Stimulated activated naive CD4-positive, alpha-beta T cell (primary cell): ENCODE results near the gene ARL5A.
"Not testable (repeated sequence)": the region's sequence is repeated elsewhere in the genome, so short reads cannot be mapped to it uniquely, and the experiment has no call there.

Source experiments
- DNase-seq, 6 experiments: peaks; one replicate each; lab custom pipeline; 2025; lab: John Stamatoyannopoulos, UW

The ARL5A gene

DNA sequence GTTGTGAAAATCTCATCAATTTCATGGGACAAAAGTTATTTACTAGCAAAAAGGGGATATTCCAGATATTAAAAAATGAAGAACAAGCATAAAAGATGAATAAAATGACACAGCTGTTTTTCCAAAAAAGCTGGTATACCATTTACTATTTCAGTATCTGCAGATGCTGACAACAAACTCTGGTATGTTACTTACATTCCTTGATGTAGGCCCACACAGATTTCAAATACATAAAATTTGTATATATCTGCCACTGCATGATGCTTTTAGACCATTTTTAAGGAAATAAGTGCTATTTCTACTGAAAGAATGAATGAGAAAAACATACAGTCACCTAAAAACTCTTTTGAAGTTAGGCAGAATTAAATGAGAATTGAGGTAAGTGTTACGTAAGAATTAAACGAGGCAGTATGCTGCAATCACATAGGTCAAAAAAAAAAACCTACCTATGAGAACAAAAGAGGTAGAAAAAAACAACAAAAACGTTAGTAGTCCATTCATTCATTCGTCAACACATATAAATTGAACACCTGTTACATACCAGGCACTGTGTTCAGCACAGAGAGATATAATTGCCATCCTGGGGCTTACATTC is 32.5 kb downstream of the ARL5A start:
- no peak for DNase-seq

DNA sequence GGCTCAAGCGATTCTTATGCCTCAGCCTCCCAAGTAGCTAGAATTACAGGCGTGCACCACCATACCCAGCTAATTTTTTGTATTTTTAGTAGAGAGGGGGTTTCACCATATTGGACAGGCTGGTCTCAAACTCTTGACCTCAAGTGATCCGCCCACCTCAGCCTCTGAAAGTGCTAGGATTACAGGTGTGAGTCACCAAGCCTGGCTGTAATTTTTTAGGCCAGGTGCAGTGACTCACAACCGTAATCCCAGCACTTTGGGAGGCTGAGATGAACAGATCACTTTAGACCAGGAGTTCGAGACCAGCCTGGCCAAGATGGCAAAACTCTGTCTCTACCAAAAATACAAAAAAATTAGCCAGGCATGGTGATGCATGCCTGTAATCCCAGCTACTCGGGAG is 33.8 kb downstream of the ARL5A start:
- not testable (repeated sequence) for DNase-seq

DNA sequence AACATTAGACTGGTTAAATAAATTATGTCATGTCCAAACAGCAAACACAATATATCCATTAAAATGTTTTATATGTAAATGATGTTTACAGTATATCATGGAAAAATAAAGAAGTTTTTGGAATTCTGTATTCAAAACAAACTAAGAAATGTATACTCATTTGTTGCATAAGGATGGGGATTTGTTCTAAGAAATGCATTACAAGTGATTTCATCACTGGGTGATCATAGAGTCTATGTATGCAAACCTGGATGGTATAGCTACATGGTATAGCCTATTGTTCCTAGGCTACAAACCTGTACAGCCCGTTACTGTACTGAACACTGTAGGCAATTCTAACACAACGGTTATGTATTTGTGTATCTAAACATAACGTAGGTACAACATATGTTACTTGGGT is 35.1 kb downstream of the ARL5A start:
- no peak for DNase-seq

DNA sequence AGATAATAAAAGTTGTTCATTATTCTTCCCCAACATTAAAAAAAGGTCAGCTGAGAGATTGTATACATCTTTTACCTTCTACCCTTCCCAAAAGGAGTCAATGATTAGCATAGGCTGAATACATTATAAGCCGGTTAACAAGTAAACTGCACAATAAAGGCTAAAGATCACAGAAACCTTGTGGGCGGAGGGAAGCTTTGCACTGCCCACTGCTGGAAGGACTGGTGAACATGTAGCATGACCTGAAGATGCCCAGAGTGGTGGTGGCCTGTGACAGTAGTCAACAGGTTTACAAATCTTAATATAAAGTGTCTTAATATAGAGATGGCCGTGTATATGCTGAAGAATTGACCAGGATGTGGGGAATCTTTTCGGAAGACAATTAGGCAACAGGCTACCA is 35.6 kb downstream of the ARL5A start:
- no peak for DNase-seq

DNA sequence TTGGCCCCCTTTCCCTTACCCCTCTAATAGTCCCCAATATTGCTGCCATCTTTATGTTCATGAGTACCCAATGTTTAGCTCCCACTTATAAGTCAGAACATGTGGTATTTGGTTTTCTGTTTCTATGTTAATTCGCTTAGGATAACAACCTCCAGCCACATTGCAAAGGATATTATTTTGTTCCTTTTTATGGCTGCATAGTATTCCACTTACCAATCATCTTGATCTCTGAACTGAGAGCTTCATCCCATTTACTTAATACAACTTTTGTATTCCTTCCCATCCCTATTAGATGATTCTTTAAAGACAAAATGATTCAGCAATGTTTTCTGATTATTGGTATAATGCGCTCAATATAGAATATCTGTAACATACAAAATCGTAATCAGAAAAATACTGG is 36.7 kb downstream of the ARL5A start:
- no peak for DNase-seq

DNA sequence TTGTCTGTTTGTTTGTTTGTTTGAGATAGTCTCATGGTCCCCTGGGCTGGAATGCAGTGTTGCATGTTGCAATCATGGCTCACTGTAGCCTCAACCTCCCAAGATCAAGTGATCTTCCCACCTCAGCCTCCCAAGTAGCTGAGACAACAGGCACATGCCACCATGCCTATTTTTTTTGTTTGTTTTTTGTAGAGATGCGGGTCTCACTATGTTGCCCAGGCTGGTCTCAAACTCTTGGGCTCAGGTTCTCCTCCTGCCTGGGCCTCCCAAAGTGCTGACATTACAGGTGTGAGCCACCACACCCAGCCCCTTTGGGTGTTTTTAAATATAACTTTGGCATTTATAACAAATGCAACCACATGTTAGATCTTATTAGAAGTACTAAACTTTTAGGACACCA is 37.5 kb downstream of the ARL5A start:
- no peak for DNase-seq

DNA sequence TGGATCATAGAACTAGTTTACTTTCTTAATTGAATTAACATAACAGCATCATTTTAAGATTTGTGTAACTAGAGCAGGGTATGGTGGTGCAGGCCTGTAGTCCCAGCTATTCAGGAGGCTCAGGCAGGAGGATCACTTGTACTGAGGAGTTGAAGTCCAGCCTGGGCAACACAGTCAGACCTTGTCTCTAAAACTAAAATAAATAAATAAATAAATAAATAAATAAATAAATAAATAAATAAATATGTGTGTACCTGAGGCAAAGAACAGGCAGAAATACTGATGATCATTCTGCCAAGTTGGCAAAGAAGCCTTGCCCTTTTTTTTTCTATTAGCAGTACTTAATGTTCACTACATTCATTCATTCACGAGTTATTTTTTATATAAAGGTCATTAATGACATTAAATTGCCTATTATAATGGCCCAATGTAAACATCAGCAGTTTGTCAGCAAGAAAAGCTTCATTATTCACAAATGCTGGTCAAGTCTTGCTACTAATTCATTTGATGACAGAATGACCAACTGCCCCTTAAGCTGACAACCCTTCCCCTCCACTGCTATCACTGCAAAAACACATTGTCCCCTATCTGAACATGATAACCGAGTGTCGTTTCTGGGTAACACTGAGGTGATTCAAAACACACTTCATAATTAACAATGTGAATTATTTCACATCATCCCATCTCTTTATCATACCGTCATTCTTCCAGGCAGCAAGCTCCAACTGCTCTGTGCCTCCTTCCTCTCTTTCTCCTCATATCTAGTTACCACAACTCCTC is 39.0 kb downstream of the ARL5A start:
- no peak for DNase-seq

DNA sequence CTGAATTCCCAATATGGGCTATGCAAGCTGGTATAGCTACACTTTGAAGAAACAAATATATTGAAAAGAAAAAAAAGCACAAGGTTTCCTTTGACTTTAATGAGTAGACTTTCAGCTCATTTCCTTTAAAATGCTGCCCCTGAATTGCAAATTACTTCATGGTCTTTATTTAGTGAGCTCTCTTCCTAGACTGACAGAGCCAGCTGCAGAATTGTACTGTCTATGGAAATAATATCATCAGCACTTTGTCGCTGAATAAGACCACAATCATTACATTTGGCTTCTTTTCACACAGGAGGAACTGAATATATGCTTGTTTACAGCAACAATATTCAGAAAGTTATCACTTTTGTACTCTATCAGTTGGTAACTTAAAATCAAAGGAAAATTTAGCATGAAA is 41.7 kb downstream of the ARL5A start:
- DNase-seq: no peak

DNA sequence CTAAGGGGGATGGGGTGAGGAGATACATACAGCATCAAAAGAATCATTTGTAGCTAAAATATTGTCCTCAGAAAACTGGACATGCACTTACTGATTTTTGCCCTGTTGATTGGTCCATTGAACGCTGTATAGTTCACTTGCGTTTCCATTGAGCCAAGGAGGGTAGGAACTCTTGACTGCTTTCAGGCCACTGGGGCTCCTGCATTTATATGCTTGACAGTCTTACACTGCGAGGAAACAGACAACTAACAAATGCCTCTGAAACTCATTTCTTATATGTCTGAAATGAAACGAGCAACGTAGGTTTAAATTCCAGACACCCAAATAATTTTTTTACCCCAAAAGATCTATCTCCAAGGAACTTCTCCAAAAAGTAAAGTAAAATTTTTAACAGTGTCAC is 42.1 kb downstream of the ARL5A start:
- DNase-seq: no peak

DNA sequence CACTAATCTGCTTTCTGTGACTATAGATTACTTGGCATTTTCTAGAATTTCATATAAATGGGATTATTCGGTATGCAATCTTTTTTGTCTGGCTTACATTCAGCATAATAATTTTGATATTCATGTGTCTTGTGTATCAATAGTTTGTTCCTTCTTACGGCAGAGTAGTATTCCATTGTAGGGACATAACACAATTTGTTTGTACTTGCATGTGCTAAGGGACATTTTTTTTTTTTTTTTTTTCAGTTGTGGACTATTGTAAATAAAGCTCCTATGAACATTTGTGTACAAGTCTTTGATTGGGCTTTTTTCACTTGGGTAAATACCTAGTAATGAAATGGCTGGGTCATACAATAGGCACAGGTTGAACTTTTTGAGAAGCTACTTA is 45.1 kb downstream of the ARL5A start:
- DNase-seq: no peak

DNA sequence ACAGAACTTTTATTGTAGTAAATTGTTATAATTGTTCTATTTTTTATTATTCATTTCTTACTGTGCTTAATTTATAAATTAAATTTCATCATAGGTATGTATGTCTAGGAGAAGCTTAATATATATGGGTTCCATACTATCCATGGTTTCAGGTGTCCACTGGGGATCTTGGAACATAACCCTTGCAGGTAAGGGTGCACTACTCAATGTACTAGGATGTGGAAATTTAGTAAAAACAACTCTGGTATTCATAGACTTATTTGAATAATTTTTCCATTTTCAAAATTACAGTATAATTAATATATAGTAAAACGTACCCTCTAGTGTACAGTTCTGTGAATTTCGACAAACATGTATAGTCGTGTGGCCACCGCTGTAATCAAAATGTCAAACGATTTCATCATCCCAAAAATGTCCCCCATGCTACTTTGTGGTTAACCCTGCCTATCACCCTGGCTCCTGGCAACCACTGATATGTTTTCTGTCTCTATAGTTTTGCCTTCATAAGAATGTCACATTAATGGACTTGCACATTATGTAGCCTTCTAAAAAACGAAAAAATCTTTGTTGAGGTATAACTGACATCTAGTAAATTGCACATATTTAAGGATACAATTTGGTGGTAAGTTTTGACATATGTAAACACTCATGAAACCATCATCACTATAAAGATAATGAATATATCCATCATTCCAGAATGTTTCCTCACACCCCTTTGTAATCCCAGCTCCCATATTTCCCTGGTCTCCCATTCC is 45.7 kb downstream of the ARL5A start:
- no peak for DNase-seq

DNA sequence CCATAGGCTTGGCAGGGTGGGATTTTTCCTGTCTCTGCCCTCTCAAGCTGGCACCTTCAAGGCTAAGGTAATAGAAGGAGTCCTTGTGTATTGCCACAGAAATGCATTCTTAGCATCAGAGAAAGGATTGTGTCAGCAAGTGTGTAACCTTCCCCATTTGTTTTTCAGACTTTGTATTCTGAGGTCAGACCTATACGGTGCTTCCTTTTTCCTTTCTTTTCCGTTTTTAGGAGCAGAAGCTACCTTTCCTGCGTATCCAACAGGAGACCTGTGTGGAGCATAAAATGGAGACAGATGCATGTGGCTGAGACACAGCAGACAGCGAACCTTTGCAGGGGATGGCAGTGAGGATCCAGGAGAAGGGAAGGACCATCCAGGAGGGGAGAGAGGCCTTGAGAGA is 46.6 kb downstream of the ARL5A start:
- DNase-seq: no peak

DNA sequence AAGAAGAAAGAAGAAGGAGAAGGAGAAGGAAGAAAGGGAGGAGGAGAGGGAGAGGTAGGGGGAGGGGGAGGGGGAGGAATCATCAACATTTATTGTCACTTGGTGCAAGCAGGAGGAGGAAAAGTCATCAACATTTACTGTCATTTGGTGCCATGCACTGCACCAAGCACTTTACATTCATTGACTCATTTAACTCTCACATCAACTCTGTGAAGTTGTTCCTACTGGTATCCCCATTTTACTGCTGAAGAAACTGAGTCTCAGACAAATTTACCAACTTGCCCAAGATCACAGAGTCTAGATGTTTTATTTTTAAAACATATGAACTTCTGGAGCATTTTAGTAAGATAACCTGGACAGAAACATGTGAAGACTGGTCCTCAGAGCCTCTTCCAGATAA is 47.3 kb downstream of the ARL5A start:
- no peak for DNase-seq

DNA sequence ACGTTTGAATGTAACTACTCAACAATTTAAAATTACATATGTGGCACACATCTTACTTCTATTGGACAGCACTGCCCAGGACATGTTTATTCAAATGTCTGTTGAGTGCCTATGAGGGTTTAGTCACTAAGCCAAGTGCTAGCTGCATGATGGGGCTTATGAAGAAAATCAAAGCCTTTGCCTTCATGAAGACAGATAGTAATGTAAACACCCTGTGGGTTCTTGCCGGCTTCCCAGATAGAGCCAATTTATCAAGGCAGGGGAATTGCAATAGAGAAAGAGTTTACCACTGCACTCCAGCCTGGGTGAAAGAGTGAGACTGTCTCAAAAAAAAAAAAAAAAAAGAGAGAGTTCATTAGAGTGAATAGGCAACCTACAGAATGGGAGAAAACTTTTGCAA is 50.3 kb downstream of the ARL5A start:
- no peak for DNase-seq

DNA sequence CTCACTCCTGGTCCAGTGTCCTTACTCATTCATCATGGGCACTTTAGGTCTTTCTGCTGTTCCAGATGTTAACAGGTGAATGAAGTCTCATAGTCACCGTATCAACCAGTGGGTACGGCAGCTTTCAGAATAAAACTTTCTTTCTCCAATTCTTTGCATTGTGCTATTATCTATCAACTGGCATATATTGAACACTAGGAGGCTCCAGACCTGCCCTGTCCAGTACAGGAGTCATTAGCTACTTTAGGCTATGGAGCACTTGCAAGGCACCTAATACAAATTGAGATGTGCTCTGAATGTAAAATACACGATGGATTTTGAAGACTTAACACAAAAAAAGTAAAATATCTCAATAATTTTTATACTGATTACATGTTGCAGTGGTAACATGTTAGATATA is 50.7 kb downstream of the ARL5A start:
- DNase-seq: no peak

DNA sequence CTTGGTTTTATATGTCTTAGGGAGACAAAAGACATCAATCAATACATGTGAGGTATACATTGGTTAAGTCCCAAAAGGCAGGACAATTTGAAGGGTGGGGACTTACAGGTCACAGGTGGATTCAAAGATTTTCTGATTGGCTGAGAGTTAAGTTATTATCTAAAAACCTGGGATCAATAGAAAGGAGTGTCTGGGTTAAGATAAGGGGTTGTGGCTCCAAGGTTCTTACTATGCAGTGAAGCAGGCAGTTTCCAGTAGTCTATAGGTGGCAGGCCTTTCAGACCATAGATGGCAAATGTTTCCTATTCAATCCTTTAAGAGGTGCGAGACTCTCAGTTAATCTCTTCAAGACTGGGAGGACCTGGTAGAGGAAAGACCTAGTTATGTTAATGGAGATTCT is 51.9 kb downstream of the ARL5A start:
- DNase-seq: no peak

DNA sequence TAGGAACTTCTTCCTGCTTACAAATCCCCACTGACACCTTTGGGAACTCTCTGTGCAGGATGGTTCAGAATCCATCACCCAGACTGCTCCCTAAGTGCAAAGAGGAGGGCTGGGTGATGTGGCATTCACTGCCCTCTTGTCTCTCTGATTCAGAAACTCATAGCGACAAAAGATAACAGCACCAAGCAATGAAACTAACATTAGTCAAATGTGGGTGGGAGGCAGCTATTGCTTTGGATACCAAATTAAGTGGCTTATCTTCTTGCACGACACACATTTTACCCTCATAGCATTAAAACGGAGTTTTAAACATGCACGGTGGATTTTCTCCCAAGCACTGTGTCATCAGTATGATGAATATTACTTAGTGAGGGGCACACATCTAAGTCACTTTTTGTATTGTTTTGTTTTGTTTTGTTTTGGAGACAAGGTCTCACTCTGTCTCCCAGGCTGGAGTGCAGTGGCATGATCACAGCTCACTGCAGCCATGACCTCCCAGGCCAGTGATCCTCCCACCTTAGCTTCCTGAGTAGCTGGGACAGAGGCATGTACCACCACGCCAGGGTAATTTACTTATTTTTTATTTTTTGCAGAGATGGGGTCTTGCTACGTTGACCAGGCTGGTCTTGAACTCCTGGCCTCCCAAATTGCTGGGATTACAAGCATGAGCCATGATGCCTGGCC is 53.0 kb downstream of the ARL5A start:
- no peak for DNase-seq

DNA sequence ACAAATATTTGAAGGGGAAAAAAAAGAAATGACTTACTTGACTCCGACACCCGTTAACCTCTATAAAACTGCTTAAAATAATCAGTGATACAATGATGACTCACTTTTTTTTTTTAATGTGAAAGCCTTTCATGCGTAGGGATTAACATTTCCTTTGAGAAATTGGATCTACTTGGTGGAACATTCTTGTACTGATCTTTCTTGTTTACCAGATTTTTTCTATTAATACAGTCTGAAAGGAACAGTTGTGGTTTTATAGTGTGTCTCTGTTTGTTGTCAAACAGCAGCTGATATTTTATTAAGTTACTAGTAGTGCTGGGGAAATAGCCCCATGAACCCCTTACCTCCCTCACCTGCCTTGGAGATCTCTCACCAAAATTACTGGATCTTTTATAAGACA is 53.7 kb downstream of the ARL5A start:
- no peak for DNase-seq

DNA sequence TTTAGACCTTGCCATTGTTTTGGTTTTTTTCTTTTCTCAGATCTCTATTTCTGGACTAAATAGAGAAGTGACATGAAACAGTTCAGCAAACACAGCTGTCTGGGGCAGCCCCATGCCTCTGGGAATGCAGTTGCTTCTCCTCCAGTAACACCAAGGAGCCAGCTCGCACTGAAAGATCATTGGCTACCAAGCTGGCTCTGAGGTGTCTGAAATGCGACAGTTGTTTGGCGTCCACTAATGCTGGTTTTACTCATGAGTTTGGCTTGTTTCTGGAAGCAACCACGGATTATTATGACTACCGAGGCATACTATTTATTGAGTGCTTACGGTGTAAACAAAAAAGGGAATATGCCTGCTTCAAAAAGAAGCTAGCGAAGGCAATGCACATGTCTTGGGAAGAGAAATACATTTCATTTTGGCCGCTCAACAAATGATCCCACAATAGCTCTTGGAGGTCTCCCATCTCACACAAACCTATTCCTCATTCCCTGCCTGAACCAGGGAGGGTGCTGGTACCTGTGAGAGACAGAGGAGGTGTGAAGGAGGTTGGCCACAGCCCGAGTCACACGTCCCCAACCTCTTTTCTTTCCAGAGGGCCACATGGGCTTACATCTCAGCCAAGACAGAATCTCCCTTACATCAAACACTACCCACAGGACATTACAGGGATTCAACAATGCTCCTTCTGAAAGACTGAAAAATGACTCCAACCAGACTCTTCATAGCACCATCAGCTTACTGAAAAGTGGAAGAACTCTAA is 56.4 kb downstream of the ARL5A start:
- no peak for DNase-seq

DNA sequence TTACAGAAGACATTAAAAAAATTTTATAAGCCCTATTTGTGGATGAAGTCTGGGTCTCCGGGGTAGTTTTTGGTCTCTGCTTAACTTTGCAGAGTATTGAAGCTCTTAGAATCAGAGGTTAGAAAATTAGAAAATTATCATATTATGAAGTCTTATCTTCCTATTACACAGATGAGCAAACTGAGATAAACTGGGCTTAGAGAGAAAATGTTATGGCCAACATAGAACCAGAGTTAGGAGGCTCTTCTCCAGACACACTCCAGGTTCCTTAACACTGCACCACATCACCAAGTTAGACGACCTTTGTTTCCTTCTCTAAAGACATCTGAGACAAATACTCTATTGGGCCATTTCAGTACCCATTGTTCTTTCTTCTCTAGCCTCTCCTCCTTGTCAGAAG is 57.2 kb downstream of the ARL5A start:
- DNase-seq: no peak

DNA sequence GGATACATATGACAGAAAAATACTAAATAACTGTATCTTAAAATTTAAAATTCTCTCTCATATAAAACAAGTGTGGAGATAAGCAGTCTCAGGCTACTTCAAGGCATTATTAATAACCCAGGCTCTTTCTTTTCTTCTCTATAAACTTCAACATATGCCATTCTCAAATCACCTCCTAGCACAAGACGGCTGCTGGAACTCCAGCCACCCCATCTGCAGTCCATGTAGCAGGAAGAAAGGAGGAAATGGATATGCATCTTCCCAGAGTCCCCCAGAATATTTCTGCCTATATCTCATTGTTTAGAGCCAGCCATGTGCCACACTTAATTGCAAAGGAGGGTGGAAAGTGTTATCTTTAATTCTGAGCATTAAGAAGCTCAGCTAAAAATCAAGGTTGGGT is 58.6 kb downstream of the ARL5A start:
- DNase-seq: no peak

DNA sequence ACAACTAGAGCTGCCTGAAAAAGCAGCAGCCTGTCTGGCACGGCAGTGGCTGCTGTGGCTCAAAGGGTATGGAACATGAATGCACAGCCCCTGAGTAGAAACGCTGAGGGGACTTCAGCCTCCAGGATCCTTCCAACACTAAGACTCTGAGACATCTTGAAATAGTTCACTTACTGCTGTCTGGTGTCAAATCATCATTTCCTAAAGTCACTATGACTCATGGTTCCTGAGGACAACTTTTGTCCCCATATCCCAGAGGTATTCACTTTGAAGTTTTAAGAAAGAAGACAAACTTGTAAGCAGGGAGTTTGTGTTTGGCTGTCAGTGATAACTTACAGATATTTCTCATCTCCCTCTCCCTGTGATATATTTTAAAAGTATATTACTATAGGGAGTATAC is 60.7 kb downstream of the ARL5A start:
- DNase-seq: no peak
